HEK293T (cell line): ENCODE measurements around the gene GHRHR.

ENCODE experiments used
- CTCF ChIA-PET: fragments of 350-600 bp; formaldehyde crosslinking; extraction: SDS; loops from one replicate; lab custom pipeline; 2021; ENCODE audit warnings: antibody characterized with exemption, inconsistent platforms; lab: Yijun Ruan, JAX
- POLR2A ChIA-PET: fragments of 350-600 bp; formaldehyde crosslinking; extraction: SDS; loops from one replicate; lab custom pipeline; 2020; ENCODE audit warnings: antibody characterized with exemption, inconsistent platforms; lab: Yijun Ruan, JAX
- DNase-seq: peaks from one replicate; pipeline ENCODE4 v3.0.0; 2012; ENCODE audit warnings: mixed read lengths; ENCODE audit errors: extremely low spot score
- ARNT ChIP-seq: fragments of 450-650 bp; IDR thresholded peaks from 2 replicates; pipeline ENCODE4 v1.6.1; 2017; ENCODE audit warnings: mild to moderate bottlenecking
- BHLHE40 ChIP-seq: fragments of 450-650 bp; IDR thresholded peaks from 2 replicates; pipeline ENCODE4 v1.6.1; 2016; ENCODE audit warnings: mild to moderate bottlenecking, moderate library complexity, borderline replicate concordance
- CTBP1 ChIP-seq: fragments of 450-650 bp; IDR thresholded peaks from 2 replicates; pipeline ENCODE4 v1.6.1; 2016; ENCODE audit warnings: borderline replicate concordance
- ELF4 ChIP-seq: fragments of 450-650 bp; IDR thresholded peaks from 2 replicates; pipeline ENCODE4 v1.6.1; 2017; ENCODE audit warnings: antibody characterized with exemption
- FOXA1 ChIP-seq: fragments of 450-650 bp; IDR thresholded peaks from 2 replicates; pipeline ENCODE4 v1.6.1; 2016; ENCODE audit warnings: mild to moderate bottlenecking
- FOXK2 ChIP-seq: fragments of 450-650 bp; IDR thresholded peaks from 2 replicates; pipeline ENCODE4 v1.6.1; 2016; ENCODE audit warnings: mild to moderate bottlenecking
- FOXM1 ChIP-seq: fragments of 450-650 bp; IDR thresholded peaks from 2 replicates; pipeline ENCODE4 v1.6.1; 2017; ENCODE audit warnings: mild to moderate bottlenecking, borderline replicate concordance
- HDGF ChIP-seq: fragments of 450-650 bp; IDR thresholded peaks from 2 replicates; pipeline ENCODE4 v1.6.1; 2017; ENCODE audit warnings: antibody characterized with exemption, borderline replicate concordance
- L3MBTL2 ChIP-seq: fragments of 450-650 bp; conservative IDR thresholded peaks from 2 replicates; pipeline ENCODE4 v1.6.1; 2016; ENCODE audit warnings: mild to moderate bottlenecking
- LEF1 ChIP-seq: fragments of 450-650 bp; IDR thresholded peaks from 2 replicates; pipeline ENCODE4 v1.6.1; 2017; ENCODE audit warnings: mild to moderate bottlenecking, borderline replicate concordance
- NFRKB ChIP-seq: fragments of 450-650 bp; IDR thresholded peaks from 2 replicates; pipeline ENCODE4 v1.6.1; 2016; ENCODE audit warnings: mild to moderate bottlenecking, moderate library complexity
- SP1 ChIP-seq: fragments of 450-650 bp; IDR thresholded peaks from 2 replicates; pipeline ENCODE4 v1.6.1; 2017
- SUZ12 ChIP-seq: fragments of 450-650 bp; IDR thresholded peaks from 2 replicates; pipeline ENCODE4 v1.6.1; 2016; ENCODE audit warnings: mild to moderate bottlenecking
- TARDBP ChIP-seq: fragments of 450-650 bp; IDR thresholded peaks from 2 replicates; pipeline ENCODE4 v1.6.1; 2016
- ZNF384 ChIP-seq: fragments of 450-650 bp; IDR thresholded peaks from 2 replicates; pipeline ENCODE4 v1.6.1; 2016
- TF ChIP-seq, protein P1 (sequence below): fragments of 450-650 bp; IDR thresholded peaks from 2 replicates; pipeline ENCODE4 v1.6.1; 2016

Gene GHRHR

DNA sequence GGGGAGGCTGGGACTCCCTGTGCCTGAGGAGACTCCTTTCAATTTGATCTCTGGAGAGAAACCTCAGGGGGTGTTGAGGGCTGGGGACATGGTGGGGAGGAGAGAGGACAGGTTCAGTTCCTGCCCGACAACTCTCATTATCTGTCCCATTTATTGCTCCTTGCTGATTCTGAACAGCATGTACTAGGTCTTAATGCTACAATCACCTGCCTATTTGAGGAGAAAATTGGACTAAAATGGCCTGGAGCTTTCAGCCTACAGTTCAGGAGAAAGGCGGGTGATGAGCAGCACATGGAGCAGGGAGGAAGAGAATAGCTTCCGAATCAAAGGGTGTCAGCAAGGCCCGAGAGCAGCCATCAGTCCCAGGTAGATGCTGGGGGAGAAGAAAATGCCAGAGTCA is 58.4 kb downstream of the GHRHR start:
- TF ChIP-seq HDGF (no peak), ARNT (no peak), LEF1 (no peak)
- TF ChIP-seq, protein P1, sequence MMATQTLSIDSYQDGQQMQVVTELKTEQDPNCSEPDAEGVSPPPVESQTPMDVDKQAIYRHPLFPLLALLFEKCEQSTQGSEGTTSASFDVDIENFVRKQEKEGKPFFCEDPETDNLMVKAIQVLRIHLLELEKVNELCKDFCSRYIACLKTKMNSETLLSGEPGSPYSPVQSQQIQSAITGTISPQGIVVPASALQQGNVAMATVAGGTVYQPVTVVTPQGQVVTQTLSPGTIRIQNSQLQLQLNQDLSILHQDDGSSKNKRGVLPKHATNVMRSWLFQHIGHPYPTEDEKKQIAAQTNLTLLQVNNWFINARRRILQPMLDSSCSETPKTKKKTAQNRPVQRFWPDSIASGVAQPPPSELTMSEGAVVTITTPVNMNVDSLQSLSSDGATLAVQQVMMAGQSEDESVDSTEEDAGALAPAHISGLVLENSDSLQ: no peak
- CTCF ChIA-PET: no interaction called here
- POLR2A ChIA-PET: no interaction called here
- DNase-seq: no peak

DNA sequence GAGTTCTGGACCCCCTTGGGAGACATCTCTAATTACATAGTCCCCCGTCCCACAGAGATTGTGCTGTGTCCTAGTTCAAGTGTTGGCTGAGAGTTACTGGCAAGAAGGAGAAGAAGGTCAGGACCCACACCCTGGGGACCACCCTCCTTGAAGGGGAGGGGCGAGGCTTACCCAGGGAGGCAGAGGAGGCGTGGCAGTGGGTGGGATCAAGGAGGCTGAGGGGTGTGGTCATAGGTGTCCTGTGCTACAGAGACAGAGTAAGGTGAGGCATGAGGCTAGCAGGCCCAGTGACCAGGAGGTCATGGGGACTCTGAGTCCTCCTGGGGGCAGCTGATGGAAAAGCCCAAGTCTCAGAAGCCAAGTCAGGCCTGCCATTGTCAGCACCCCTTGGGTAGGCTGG is 59.0 kb downstream of the GHRHR start:
- CTCF ChIA-PET: no interaction called here
- DNase-seq: no peak
- POLR2A ChIA-PET: no interaction called here

DNA sequence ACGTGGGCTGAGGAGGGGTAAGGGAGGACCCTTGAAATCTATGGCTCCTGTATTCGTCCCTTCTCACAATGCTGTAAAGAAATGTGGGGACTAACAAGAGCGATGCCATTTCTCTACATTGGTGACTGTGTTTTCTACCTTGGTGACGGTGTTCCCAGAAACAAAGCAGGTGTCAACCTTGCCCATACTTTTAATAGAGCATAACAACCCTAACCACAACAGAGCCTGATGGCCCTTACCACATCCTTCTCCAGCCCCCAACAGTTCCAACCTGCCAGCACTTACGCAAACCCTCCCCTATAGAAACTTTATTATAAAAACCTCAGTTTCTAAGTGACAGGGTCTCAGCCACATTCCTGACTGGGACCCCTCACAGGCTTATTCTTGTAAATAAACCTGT is 60.1 kb downstream of the GHRHR start:
- TF ChIP-seq FOXM1: no peak
- TF ChIP-seq, protein P1: no peak
- TF ChIP-seq NFRKB: no peak
- TF ChIP-seq L3MBTL2: no peak
- no peak for TF ChIP-seq HDGF
- no peak for TF ChIP-seq SUZ12
- TF ChIP-seq ELF4: no peak
- no peak for TF ChIP-seq LEF1
- no peak for TF ChIP-seq FOXA1
- TF ChIP-seq ARNT: no peak
- TF ChIP-seq FOXK2: no peak
- TF ChIP-seq CTBP1: no peak
- no peak for TF ChIP-seq SP1
- TF ChIP-seq BHLHE40: no peak
- no peak for TF ChIP-seq TARDBP
- TF ChIP-seq ZNF384: no peak
- CTCF ChIA-PET: no interaction called here
- POLR2A ChIA-PET: no interaction called here
- DNase-seq: no peak

More for the DNA sequence above, 59.0 kb downstream of the GHRHR start:
- TF ChIP-seq ARNT (no peak), L3MBTL2 (no peak), ELF4 (no peak), HDGF (no peak), FOXM1 (no peak), LEF1 (no peak), SUZ12 (no peak), SP1 (no peak), FOXA1 (no peak), ZNF384 (no peak), FOXK2 (no peak)
- TF ChIP-seq, protein P1: no peak

DNA sequence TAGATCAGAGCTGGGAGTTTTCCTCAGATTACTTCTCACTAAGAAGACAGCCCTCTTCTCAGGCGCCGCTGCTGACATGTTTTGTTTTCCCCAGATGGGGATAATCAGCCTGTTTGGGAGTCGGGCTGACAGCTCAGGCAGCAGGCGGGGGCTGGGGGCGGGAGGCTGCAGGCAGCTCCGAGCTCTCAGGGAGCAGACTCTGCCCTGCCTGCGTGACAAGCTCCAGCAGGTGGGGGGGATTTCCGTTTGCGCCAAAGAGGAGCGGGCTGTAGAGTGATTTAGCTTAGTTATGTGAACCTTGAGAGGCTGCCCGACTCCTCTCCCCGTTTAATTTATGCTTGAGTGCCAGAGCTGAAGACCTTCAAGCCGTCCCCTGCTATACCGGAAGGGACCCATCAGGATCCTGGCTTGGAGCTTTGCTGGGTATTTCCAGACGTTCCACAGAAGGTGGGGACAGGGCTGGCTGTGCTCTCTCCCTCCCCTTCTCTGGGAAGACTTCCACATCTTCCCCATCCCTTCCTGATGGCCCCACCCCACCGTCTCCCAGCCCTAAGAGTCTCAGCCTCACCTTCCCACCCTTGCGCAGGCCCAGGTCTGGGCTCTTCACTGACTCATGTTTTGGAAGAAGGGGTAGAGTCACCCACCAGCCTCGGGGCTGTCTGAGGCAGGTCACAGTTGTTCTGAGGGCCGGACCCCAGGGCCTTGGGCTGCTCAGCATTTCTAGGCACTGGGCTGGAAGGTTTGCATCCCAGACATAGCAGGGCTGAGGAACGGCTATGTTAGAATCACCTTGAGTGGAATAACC is 63.6 kb downstream of the GHRHR start:
- ChIA-PET POLR2A (no interaction called here), CTCF (interaction anchor here (0.6 kb wide), 1 partner anchor 10 kb away, joined by 3 read pairs; no protein-coding TSS in a partner anchor)
- no peak for TF ChIP-seq NFRKB
- no peak for TF ChIP-seq SUZ12
- TF ChIP-seq L3MBTL2: no peak
- TF ChIP-seq CTBP1: no peak
- no peak for TF ChIP-seq FOXA1
- TF ChIP-seq TARDBP: no peak
- TF ChIP-seq BHLHE40: no peak
- TF ChIP-seq, protein P1: no peak
- no peak for TF ChIP-seq FOXK2
- no peak for TF ChIP-seq ELF4
- no peak for TF ChIP-seq FOXM1
- TF ChIP-seq LEF1: no peak
- no peak for TF ChIP-seq HDGF
- TF ChIP-seq ZNF384: no peak
- TF ChIP-seq SP1: no peak
- DNase-seq: no peak

DNA sequence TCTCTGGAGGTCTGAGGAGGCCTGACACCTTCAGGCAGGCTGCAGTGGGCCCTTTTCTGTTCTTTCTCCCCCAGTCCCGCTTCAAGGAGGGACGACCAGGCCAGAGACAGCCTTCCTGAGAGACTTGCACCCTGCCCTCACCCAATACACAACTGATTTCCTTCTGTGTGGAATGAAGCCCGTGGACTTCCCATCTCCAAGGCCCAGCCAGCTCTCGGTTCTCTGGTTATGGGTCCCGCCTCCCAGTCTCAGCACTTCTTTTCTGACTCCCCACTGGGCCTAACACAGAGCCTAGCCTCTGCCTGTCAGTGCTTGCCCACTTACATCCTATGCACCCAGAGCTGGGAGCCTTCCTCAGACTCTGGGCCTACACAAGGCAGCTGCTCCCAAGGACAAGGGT is 64.3 kb downstream of the GHRHR start:
- no peak for DNase-seq
- TF ChIP-seq, protein P1: no peak
- TF ChIP-seq HDGF (no peak), ARNT (no peak), FOXK2 (no peak)
- POLR2A ChIA-PET: no interaction called here
- CTCF ChIA-PET: no interaction called here
